Mesenchymal stem cell (in vitro differentiated cells and primary cell): ENCODE measurements around the gene B3GAT1.

Experiments
- DNase-seq: peaks from one replicate; pipeline ENCODE4 v3.0.0-alpha.2; 2013
- H2AFZ ChIP-seq: one replicate; pipeline ENCODE4 v1.6.1; 2013; ENCODE audit warnings: low read depth, mild to moderate bottlenecking, control low read depth, inconsistent platforms, low read length, moderate library complexity
- H2AK5ac ChIP-seq: 2 replicates; pipeline ENCODE4 v1.6.1; 2013; ENCODE audit warnings: low read length, moderate library complexity, mild to moderate bottlenecking, inconsistent platforms; ENCODE audit not compliant: severe bottlenecking
- H2BK120ac ChIP-seq: one replicate; pipeline ENCODE4 v1.6.1; 2013; ENCODE audit warnings: low read depth, mild to moderate bottlenecking, inconsistent platforms, low read length, moderate library complexity
- H2BK12ac ChIP-seq, 2 experiments: one replicate each; pipeline ENCODE4 v1.6.1; 2013; ENCODE audit warnings: inconsistent platforms in 2 of 2, low read length in 2 of 2, mild to moderate bottlenecking in 2 of 2, moderate library complexity in 2 of 2, control low read depth in 1 of 2
- H2BK15ac ChIP-seq: one replicate; pipeline ENCODE4 v1.6.1; 2013; ENCODE audit warnings: mild to moderate bottlenecking, low read depth, inconsistent platforms; ENCODE audit not compliant: poor library complexity, severe bottlenecking
- H2BK5ac ChIP-seq: 2 replicates; pipeline ENCODE4 v1.6.1; 2013; ENCODE audit warnings: low read depth, mild to moderate bottlenecking, low read length, control low read depth, inconsistent platforms; ENCODE audit not compliant: poor library complexity, severe bottlenecking
- H3K14ac ChIP-seq, 2 experiments: one replicate each; pipeline ENCODE4 v1.6.1; 2013; ENCODE audit warnings: inconsistent platforms in 2 of 2, low read length in 2 of 2, control low read depth in 1 of 2, mild to moderate bottlenecking in 1 of 2, moderate library complexity in 1 of 2
- H3K18ac ChIP-seq, 2 experiments: one replicate each; pipeline ENCODE4 v1.6.1; 2013; ENCODE audit warnings: inconsistent platforms in 2 of 2, low read length in 2 of 2, control low read depth in 1 of 2, low read depth in 1 of 2, mild to moderate bottlenecking in 1 of 2
- H3K23ac ChIP-seq, 2 experiments: one replicate each; pipeline ENCODE4 v1.6.1; 2013; ENCODE audit warnings: inconsistent platforms in 2 of 2, low read length in 2 of 2, mild to moderate bottlenecking in 2 of 2, moderate library complexity in 2 of 2, control low read depth in 1 of 2
- H3K27ac ChIP-seq: 2 replicates; pipeline ENCODE4 v1.5.1; 2013; ENCODE audit warnings: mild to moderate bottlenecking, moderate library complexity, low read length, control low read depth, inconsistent platforms; ENCODE audit not compliant: poor library complexity, severe bottlenecking
- H3K27me3 ChIP-seq, 2 experiments: 2 replicates each; pipeline versions ENCODE4 v1.6.1 to v1.7.0; 2013; ENCODE audit warnings: low read length in 2 of 2, mild to moderate bottlenecking in 2 of 2, moderate library complexity in 2 of 2, control low read depth in 1 of 2, inconsistent platforms in 1 of 2; ENCODE audit not compliant: control insufficient read depth in 1 of 2, insufficient read depth in 1 of 2
- H3K36me3 ChIP-seq, 2 experiments: 2 replicates each; pipeline versions ENCODE4 v1.6.1 to v1.7.0; 2013; ENCODE audit warnings: low read length in 2 of 2, control low read depth in 1 of 2, inconsistent platforms in 1 of 2, low read depth in 1 of 2, mild to moderate bottlenecking in 1 of 2; ENCODE audit not compliant: insufficient read depth in 2 of 2, control insufficient read depth in 1 of 2
- H3K4ac ChIP-seq, 2 experiments: one replicate each; pipeline ENCODE4 v1.6.1; 2013; ENCODE audit warnings: inconsistent platforms in 2 of 2, low read length in 2 of 2, mild to moderate bottlenecking in 2 of 2, moderate library complexity in 2 of 2, control low read depth in 1 of 2, low read depth in 1 of 2
- H3K4me1 ChIP-seq: 2 replicates; pipeline ENCODE4 v1.6.1; 2013; ENCODE audit warnings: low read depth, low read length, control low read depth; ENCODE audit not compliant: control insufficient read depth, insufficient read depth
- H3K4me2 ChIP-seq: 2 replicates; pipeline ENCODE4 v1.6.1; 2013; ENCODE audit warnings: low read length, mild to moderate bottlenecking, inconsistent platforms; ENCODE audit not compliant: poor library complexity, severe bottlenecking
- H3K4me3 ChIP-seq, 2 experiments: 2 replicates each; pipeline versions ENCODE4 v1.5.1 to v1.7.0; 2013; ENCODE audit warnings: low read length in 2 of 2, mild to moderate bottlenecking in 2 of 2, control low read depth in 1 of 2, low read depth in 1 of 2; ENCODE audit not compliant: insufficient read depth in 1 of 2
- H3K79me1 ChIP-seq: replicated peaks from 2 replicates; pipeline ENCODE4 v1.6.1; 2013; ENCODE audit warnings: mild to moderate bottlenecking, control low read depth, low read length, inconsistent platforms; ENCODE audit not compliant: poor library complexity, severe bottlenecking
- H3K9ac ChIP-seq: 2 replicates; pipeline ENCODE4 v1.7.0; 2013; ENCODE audit warnings: mild to moderate bottlenecking, low read length, moderate library complexity
- H3K9me3 ChIP-seq: 2 replicates; pipeline ENCODE4 v1.7.0; 2013; ENCODE audit warnings: mild to moderate bottlenecking, low read length; ENCODE audit not compliant: control insufficient read depth
- H4K8ac ChIP-seq: one replicate; pipeline ENCODE4 v1.6.1; 2013; ENCODE audit warnings: inconsistent platforms, mild to moderate bottlenecking, low read length, moderate library complexity
- H4K91ac ChIP-seq: one replicate; pipeline ENCODE4 v1.6.1; 2013; ENCODE audit warnings: mild to moderate bottlenecking, low read length, inconsistent platforms
- WGBS: methylation state at CpG from one replicate; pipeline ENCODE4 v1.1.7; 2013; ENCODE audit warnings: mixed read lengths; 5-methylcytosine and 5-hydroxymethylcytosine counted together

B3GAT1 gene

DNA sequence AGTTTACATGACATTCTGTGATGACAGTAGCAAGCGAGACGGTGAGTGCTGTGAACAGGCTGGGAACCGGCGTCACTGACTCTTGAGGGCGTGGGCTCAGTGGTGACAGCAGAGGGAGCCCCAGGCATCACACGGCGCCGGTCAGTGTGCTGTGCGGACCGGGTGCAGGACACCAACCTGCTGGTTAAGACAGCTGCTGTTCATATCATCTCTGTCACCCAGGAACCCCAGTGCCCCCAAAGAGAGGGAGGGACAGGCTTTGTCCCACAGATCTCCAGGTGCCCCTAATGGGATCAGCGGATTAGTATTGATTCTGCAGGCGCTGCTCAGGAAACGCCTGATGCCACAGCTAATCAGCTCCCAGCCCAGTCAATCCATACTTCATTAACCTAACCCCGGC lies 18.4 kb downstream of the B3GAT1 start:
- H2BK120ac ChIP-seq = no peak overlapping the region
- no peak overlapping the region for H3K4me3 ChIP-seq
- no peak overlapping the region for H3K4me2 ChIP-seq
- H3K18ac ChIP-seq = no peak overlapping the region
- no peak overlapping the region for H2BK15ac ChIP-seq
- no peaks in the 10 kb centered on the region for H3K79me1 ChIP-seq
- H3K9me3 ChIP-seq = no peaks in the 10 kb centered on the region
- H2BK5ac ChIP-seq = no peak overlapping the region
- H2AFZ ChIP-seq = no peak overlapping the region
- no peaks in the 10 kb centered on the region for H3K36me3 ChIP-seq
- H4K8ac ChIP-seq = no peak overlapping the region
- H3K4ac ChIP-seq = no peak overlapping the region
- H3K9ac ChIP-seq = no peak overlapping the region
- H3K14ac ChIP-seq = no peak overlapping the region
- peaks cover 0 to 7% of the 10 kb centered on the region in 2 experiments for H3K27me3 ChIP-seq
- no peak overlapping the region for H2AK5ac ChIP-seq
- no peak overlapping the region for H4K91ac ChIP-seq
- H3K27ac ChIP-seq = no peak overlapping the region
- H3K4me1 ChIP-seq = no peaks in the 10 kb centered on the region
- no peak overlapping the region for H3K23ac ChIP-seq
- H2BK12ac ChIP-seq = no peak overlapping the region
- DNase-seq = no peak
- 71% methylated on average over 14 of the region's 14 CpGs for WGBS

DNA sequence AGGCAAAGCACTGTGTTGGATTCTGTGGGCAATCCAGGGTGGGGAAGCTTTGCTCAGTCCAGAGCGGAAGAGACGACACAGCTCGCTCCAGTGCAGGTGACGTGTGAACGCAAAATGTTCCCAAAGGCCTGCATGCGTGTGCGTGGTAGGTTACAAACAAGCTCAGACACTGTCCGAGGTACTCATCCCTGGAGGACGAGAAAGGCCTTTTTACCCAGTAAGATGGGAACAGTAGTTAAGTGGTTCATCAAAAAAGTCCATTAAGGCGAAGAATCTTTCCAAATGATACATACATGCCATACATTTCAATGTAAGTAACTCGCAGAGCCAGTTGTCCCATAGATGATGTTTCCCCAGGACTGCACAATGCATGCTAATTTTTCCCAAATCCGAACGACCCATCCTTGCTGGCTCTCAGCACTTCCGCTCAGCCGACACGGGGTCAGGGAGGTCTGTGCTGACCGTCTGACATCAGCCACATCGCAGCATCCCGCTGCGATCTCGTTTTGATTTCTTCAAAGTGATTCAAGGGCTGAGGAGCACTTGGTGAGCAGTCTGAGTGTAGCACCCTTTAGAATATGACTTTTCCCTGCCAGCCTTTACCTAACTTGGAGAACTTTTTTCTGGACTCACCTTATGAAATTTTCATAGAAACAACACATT lies 19.0 kb downstream of the B3GAT1 start:
- H3K36me3 ChIP-seq = no peaks in the 10 kb centered on the region
- no peak overlapping the region for H3K23ac ChIP-seq
- peaks cover 0 to 7% of the 10 kb centered on the region in 2 experiments for H3K27me3 ChIP-seq
- H3K27ac ChIP-seq = no peak overlapping the region
- H2BK12ac ChIP-seq = no peak overlapping the region
- no peaks in the 10 kb centered on the region for H3K9me3 ChIP-seq
- H2AK5ac ChIP-seq = no peak overlapping the region
- H2BK120ac ChIP-seq = no peak overlapping the region
- H3K4me1 ChIP-seq = no peaks in the 10 kb centered on the region
- no peak overlapping the region for H2AFZ ChIP-seq
- no peak overlapping the region for H4K8ac ChIP-seq
- H3K9ac ChIP-seq = no peak overlapping the region
- no peak for DNase-seq
- no peak overlapping the region for H3K14ac ChIP-seq
- WGBS = 93% methylated on average over 21 of the region's 21 CpGs
- H3K4me3 ChIP-seq = no peak overlapping the region
- H3K18ac ChIP-seq = no peak overlapping the region
- H4K91ac ChIP-seq = no peak overlapping the region
- no peak overlapping the region for H2BK5ac ChIP-seq
- no peaks in the 10 kb centered on the region for H3K79me1 ChIP-seq
- no peak overlapping the region for H2BK15ac ChIP-seq
- no peak overlapping the region for H3K4ac ChIP-seq
- H3K4me2 ChIP-seq = no peak overlapping the region

DNA sequence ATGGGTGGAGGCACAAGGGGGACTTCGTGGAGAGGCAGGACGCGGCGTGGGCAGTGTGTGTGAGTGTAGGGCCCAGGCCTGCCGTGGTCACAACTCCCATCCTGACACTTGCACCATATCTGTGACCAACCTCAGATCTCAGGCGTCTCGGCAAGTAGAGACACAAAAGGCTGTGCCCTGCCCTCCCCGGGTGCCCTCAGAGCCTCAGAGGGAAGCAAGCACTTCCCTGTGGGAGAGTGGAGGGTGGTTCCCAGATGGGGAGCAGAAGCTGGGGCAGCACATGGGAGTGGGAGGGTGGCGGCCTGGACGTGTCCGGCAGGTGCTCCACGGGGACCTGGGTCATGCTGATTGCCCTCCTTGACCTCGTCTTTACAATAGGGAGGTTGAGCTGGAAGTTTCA lies 20.4 kb downstream of the B3GAT1 start:
- Histone ChIP-seq H3K14ac (no peak overlapping the region), H3K4me1 (no peaks in the 10 kb centered on the region), H3K36me3 (no peaks in the 10 kb centered on the region), H2BK12ac (no peak overlapping the region), H3K18ac (no peak overlapping the region), H2AFZ (no peak overlapping the region), H4K8ac (no peak overlapping the region), H3K79me1 (no peaks in the 10 kb centered on the region), H3K4me2 (no peak overlapping the region), H3K4ac (no peak overlapping the region), H3K27me3 (peaks cover 0 to 7% of the 10 kb centered on the region in 2 experiments), H4K91ac (no peak overlapping the region), H2AK5ac (no peak overlapping the region), H2BK5ac (no peak overlapping the region), H3K9me3 (no peaks in the 10 kb centered on the region), H3K9ac (no peak overlapping the region), H3K23ac (no peak overlapping the region), H2BK15ac (no peak overlapping the region), H3K27ac (no peak overlapping the region), H3K4me3 (no peak overlapping the region), H2BK120ac (no peak overlapping the region)
- no peak for DNase-seq
- WGBS = 88% methylated on average over 12 of the region's 13 CpGs

DNA sequence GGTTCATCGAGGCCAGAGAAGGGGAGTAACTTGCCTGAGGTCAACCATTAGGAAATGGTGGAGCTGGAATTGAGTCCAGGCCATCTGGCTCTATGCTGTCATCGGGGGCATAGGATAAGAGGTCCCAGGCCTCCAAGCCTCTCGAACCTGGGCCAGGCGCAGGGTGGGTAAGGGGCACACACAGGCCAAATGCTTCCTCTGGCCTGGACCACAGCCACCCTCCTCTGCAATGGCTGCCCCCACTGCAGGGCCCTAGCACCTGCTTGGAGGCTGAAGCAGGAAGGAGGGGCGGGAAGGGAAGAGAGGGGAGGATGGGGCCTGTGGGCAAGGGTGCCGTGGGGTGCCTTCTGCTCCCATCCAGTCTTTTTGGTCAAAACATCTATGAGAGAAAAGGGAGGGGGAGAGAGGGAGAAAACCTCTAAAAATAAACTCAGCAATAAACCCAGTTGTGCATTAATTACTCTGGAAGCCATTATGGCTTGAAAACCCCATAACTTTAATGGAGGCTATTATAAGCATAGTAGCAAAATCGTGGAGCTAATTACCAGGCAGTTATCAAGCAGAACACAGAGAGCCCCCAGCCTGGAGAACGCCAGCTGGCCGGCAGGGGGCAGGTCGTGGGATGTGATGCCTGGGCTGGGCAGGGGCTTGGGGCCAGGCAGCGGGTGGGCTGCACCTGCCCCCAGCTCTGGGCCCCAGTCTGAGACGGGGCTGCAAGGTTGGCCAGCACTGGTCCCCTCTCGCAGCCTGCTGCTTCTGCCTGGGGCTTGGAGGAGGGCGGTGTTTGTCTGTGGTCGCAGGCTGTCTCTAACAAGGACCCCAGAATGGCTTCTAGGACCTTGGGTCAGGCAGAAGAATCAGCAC lies 21.1 kb downstream of the B3GAT1 start:
- WGBS = 78% methylated on average over 13 of the region's 15 CpGs
- no peak overlapping the region for H2AK5ac ChIP-seq

More for the DNA sequence above, 21.1 kb downstream of the B3GAT1 start:
- H4K8ac ChIP-seq = no peak overlapping the region
- H3K79me1 ChIP-seq = no peaks in the 10 kb centered on the region
- no peak overlapping the region for H3K9ac ChIP-seq
- DNase-seq = no peak
- no peak overlapping the region for H4K91ac ChIP-seq
- no peak overlapping the region for H2BK15ac ChIP-seq
- no peak overlapping the region for H3K4ac ChIP-seq
- H3K4me1 ChIP-seq = no peaks in the 10 kb centered on the region
- H3K36me3 ChIP-seq = no peaks in the 10 kb centered on the region
- H3K18ac ChIP-seq = no peak overlapping the region
- H2BK12ac ChIP-seq = no peak overlapping the region
- no peak overlapping the region for H2BK120ac ChIP-seq
- H3K23ac ChIP-seq = no peak overlapping the region
- no peak overlapping the region for H2BK5ac ChIP-seq
- H3K9me3 ChIP-seq = no peaks in the 10 kb centered on the region
- H3K27me3 ChIP-seq = peaks cover 0 to 7% of the 10 kb centered on the region in 2 experiments
- no peak overlapping the region for H3K14ac ChIP-seq
- H3K4me3 ChIP-seq = no peak overlapping the region
- no peak overlapping the region for H3K4me2 ChIP-seq
- no peak overlapping the region for H3K27ac ChIP-seq
- no peak overlapping the region for H2AFZ ChIP-seq
